RPMI8226 (cell line): Measurements from ENCODE around the gene ARHGAP15.

ENCODE experiments used
- DNase-seq: peaks from one replicate; pipeline ENCODE4 v3.0.0-alpha.2; 2015

Gene ARHGAP15

DNA sequence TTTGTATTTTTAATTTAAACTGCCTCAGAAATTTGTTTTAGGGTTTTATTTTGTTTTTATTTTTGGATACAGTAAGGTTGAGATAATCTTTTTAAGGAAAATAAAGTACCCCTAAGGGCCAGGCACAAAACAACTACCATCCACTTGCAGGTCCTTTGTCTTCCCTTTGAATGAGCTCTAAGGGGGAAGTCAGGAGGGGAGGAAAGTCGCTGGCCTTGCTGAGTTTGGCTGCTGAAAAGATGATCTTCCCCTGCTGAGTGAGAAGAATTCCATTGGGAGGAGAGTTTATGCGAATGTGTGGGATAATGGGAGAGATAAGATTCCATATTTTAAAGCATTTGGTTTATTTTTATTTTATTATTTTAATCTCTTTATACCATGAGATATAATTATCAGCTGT lies 100.7 kb downstream of the ARHGAP15 start:
- no peak for DNase-seq

DNA sequence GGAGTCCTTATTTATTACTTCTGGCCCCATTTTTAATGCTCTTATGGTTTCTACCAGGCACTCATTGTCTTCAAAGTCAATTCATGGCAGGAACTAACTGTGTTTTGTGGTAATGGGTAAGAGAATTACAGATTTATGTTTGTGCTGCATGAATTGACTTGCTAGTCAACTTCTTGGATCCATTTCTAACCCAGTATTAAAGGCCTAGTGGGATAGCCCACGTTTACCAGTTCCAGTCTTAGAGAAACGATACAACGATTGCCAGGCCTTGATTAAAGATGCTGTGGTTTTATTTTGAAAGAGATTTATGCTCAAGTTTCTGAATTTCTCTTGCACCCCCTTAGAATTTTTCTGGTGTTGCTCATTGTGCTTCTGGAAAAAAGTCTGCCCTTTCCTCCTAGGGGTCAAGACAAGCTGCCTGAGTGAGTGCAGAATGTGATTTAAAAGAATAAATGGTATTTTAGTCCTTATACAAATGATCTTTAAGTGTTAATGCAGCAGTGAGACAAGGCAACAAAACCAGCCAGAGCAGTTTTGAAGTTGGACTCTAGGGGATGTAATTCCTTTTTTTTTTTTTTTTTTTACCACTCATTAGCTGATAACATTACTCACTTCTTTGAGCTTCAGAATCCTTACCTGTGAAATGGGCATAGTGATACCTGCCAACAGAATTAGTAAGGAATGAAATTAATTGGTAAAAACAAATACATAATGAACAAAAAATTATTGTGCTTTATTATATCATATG lies 101.5 kb downstream of the ARHGAP15 start:
- DNase-seq = no peak

DNA sequence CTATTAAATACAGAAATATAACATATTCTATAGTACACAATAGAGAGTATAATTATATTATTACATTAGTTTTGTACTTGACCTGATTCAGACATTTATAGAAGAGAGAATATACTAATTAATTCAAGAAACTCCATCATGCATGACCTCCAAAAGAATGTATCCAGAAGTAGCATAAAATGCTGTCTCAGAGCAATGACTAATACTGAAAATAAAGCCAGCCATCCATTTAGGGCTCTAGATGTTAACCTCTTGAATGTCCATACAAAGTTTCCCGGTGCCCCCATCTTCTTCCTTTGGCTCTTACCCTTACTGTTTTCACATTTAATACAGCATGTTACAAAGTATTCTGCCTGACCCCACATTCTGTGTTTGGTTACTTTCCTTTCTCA lies 102.0 kb downstream of the ARHGAP15 start:
- no peak for DNase-seq

DNA sequence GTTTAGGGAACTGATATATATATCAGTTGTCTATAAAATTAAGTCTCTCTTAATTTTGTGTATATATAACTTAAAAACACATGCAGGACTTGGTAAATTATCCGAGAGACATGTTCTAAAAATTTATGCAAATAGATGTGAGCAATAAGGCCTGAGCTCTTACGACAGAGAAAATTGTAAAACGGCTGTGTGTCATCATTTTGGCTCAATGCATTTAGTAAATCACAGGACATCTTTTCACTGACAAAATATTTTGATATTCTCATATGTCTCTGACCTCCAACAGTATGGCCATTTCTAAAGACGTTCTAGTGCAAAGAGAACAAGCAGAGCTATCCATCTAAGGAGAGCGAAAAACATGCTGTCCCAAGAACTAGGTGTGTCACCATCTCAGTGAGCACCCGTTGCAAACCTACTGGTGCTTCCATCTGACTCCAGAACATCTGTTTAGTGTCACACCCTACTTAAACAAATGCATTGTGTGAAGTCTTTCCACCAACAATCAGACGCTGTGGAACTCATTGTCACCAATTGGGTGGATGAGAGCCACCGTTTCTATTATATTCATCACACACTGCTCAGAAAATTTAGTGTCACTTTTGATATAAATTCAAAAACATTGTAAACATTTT lies 108.0 kb downstream of the ARHGAP15 start:
- no peak for DNase-seq

DNA sequence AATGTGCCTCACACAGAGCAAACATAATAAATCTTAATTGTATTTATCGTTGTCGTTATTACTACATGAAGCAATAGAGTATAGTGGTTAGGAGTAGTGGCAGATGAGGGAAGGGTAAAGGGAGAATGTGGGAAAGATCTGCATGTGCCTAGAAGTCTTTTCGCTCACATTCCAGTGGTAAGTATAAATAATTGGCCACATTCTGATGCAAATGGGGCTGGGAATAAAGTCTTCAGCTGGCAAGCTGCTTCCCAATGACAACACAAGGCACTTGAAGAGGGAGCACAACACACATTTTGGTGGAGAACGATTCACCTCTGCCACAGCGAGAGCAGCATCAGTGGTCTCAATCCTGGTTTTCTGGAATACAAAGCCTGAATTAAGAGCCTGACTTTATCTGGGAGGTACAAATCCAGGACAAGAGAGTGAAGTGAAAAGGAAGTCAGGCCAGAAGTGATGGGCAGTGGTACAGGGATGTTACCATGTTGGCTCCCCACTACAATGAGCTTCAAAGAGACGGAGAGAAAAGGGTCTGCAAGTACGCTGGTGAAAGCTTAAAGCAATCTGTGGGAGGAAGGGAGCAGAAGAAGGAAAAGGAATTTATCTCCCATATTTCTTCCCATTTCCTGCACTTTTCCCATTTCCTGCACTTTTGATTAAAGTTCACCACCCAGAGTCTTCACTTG lies 112.3 kb downstream of the ARHGAP15 start:
- no peak for DNase-seq

DNA sequence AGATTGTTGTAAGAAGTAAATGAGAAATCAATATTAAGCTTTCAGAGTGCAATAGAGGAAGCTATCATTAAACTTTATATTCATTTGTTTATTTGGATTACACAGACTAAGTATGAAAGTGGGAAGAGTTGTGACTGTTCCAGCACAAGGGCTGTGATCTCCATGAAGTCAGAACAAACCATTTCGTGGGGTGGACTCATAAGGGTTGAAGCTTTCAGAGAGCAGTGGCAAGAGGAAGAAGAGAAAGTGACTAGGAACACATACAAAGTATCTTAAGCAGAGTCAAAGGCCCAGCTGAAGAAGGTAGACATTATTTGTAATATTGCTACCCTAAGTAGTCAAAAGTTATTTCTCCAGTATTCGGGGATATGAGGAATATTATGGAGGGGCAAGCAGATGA lies 117.0 kb downstream of the ARHGAP15 start:
- DNase-seq = no peak

DNA sequence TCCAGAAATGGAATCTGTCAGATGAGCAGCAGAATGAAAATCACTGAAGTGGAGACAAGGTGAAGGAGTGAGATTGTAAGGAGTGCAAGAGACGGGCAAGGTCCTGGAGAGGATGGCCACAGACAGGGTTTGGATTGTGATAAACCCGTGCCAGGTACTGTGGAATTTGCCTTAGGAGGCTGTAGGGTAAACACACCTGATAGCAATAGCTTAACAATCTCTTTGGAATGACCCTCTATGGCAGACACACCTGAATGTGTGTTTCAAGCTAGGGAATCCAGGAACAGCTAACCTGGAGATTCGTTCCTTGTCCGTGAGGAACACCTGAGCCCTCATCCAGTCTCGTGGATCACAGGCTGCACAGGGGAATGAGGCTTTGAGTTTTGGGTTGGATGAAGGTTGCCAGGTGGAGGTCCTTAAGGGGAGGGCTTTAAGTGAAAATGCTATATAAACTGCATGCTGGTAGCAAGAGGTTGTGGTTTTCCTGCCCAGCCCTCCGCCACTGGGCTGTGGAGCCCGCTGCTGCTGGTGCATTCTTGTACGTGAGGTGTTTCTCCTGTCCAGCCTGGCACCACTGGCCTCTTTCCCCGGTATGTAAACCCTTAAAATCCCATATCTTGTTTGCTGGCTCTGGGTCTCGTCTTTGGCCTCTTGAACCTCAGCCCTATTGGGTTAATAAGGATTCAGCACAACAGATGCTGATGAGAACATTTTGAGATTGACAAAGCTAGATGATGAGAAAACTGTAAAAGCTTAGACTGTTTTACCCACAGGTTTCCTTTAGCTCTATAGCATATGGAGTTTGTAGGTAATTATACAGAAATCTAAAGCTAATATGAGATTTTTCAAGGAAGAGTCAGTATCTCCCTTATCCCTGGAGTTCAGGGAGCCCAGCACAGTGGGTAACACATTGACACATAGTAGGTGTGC lies 117.9 kb downstream of the ARHGAP15 start:
- no peak for DNase-seq

DNA sequence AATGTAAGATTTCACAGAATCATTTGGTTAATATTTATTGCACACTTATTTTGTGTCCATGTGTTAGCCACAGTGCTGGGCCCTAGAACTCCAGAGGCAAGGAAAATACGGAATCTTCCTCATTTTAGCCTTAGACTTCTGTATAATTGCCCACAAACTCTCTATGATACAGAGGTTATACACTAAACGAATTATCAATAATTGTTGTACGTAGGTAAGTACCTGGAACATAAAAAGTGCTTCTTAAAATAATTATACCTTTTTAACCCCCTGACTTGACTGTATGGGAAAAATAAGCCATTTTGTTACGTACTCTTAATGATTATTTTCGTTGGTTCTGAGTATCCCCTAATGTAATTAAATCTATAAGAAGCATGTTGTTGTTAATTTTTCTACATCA lies 119.4 kb downstream of the ARHGAP15 start:
- no peak for DNase-seq

DNA sequence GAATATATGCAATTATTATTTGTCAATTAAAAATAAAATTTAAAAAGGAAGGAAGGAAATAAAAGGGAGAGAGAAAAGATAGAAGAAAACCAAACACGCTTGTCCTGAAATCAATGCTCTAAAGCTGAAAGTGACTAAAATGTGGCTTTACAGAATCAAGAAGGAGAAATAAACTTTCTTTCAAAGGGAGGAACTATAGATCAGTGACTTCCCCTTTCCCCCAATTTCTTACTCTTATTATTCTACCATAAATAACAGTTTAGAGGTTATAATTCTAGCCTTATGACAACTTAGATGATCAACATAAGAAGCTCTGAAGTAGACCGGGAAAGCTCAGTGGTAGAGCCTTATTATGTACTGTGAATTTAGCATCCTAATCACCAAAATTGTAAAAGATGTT lies 122.5 kb downstream of the ARHGAP15 start:
- DNase-seq = no peak

DNA sequence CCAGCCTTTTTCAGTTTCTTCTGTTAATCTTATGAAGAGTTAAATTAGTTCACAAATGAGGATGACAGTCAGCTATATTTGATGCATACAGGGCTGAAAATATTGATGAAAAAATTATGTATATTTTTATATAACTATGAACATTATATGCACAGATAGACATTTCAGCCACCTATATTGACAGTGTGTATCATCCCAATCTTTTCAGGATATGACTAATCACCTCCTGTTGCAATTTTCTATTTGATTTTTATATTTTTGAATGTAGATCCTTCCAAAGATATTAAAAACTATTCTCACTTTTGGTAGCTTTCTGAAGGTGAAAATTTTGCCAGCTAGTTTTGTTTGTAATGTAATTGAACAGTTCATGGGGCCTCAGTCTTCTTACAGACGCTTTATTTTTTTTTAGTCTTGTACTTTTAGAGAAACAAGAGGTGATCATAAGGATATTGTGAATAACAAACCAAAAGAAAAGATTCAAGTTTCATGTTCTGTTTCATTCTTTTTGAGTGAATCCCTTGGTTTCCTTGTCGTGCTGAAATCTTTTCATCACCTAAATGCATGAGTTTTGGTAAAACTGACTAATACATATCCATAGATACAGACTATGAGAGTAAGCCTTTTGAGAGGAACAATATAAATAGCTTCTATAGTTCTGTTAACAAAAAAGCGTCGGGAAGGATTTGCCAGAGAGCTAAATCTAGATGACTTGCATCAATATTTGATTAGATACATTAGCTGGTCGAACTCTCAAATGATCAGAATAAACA lies 123.1 kb downstream of the ARHGAP15 start:
- DNase-seq = no peak

DNA sequence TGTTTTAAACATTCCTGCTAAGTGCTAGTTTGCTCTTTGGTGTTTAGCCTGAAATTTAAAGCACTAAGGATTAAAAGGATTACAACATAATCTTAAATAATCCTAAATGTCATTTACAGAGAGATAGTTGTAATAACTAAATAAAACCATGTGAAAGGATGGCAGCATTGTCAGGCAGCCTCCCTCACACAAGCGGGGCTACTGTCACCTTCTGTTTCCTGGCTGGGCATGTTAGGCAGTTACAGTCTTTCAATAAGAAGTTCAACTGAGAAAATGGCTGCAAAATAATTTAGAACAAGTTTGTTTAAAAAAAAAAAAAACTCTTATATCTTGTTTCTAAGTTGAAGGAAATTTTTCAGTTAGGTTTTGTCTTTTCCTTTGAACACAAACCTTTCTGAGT lies 124.9 kb downstream of the ARHGAP15 start:
- DNase-seq = no peak

DNA sequence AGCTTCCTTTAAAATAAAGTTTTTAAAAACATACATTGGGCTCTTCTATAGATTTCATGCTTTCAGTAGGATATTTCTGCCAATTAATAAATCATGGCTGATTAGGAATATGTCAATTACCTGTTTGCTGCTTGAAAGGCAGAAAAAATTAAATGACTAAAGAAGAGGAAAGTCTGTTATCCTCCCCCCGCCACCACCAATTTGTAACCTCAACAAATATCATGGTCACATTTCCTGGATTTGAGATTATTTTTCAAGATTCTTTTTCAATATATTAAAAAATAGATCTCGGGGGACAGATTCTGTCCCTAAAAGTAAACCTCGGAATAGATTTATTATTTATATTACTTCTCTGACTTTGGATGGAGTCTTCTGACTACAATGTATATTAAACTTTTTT lies 125.9 kb downstream of the ARHGAP15 start:
- no peak for DNase-seq

DNA sequence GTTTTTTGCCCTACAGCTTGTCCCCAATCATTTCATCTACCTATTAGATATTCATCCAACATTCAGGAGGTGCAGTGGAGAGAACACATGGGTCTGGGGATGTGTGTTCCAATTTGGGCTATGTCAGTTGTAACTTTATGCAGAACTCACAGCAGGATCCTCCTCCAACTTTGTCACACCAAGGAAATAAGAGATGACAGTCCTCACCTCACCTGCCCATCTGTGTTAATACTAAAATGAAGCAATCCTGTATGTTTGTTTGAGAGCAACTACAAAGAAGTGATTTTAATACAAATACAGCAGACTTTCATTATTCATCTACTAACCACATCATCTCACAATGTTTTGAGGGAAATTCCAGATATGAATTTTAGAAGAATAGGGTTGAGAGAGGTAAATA lies 126.7 kb downstream of the ARHGAP15 start:
- no peak for DNase-seq

DNA sequence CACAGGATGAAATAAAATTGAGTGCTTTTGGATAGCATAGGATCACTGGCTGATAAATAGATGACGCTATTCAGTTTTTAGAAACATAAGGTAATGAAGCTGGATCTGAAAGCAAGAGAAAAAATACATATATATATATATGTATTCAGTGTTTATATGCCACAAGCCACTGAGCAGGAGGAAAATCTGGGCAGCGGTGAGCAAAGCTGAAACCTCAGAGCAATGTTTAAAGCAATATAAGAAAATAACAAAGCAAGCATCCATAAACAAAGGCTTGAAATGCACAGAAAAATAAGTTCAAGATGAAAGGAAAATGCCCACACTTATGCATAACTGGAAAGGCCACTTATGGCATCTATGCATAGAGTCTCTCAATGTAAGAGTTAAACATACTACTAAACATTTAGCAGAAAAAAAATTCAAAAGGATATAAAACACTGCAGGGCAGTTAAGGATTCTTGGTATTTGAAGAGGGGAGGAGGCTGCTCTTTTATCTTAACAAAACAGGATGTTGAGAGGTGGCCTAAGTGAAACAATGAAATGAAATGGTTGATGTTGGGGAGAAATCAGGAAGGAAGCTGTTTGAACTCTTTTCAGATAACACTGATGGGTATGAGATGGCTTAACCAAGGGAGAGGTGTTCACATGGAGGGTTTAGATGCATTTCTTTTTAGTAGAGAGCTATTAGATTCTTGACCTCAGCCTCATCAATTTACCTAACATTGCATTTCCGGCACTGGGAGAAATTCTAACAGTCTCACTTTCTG lies 129.1 kb downstream of the ARHGAP15 start:
- no peak for DNase-seq

DNA sequence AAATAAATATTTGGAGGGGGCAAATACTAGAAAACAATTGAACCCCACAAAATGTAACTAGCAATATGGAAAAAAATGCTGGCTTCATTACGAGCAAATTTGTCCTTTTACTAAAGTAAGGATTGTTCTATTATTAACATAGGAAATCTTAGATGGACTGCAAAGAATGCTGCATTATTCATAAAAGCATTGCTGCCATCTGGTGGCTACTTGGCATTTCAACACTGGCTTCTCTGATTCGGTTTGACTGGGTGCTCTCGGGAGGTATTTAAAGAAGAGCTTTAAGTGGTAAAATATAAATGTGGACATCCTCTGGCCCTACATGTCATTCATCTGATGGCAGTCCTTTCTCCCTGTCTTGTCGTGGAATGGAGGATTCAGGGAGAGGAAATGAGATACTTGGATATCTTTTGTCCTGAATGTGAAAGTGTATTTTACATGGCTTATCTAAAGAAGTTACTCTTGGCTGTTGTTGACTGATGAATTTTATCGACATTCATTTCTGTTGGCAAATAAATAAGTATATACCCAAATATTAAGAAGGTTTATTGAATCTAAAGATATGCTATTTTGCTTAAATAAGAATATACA lies 130.2 kb downstream of the ARHGAP15 start:
- peak; percentile 68 for DNase-seq

DNA sequence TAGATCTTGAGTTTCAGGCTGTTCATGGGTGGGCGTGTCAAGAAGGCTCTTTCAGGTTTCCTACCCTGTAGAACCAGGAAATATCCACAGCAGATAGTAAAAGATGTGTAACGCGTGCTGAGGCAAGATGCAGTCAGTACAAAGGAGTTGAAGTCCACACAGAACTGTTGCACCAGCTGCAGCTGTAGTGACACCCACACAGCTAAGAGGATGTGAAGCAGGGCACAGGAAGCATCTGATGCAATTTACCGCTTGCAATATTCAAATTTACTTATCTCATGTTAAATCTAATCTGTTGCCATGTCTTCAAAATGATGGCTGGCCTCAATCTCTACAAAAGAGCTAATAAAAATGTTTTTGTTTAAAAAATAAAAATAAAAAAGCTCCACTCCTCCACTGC lies 132.8 kb downstream of the ARHGAP15 start:
- DNase-seq = no peak

DNA sequence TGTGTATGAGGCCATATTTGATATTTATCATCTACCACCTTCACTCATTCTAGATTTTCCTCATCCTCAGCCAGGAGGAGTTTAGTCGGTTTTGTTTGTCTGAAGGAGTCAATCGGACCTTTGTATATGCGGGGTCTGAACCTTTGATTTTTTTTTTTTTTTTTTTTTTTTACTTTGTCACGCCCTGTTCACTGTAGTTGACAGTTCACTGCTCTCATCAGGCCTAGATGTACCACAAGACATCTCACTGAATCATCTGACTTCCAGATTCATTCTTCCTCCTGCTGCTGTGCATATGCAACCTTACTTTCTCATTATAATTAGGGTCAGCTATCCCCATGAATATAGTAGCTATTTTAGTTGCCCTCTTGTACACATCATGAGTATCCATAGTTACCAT lies 133.2 kb downstream of the ARHGAP15 start:
- DNase-seq = no peak

DNA sequence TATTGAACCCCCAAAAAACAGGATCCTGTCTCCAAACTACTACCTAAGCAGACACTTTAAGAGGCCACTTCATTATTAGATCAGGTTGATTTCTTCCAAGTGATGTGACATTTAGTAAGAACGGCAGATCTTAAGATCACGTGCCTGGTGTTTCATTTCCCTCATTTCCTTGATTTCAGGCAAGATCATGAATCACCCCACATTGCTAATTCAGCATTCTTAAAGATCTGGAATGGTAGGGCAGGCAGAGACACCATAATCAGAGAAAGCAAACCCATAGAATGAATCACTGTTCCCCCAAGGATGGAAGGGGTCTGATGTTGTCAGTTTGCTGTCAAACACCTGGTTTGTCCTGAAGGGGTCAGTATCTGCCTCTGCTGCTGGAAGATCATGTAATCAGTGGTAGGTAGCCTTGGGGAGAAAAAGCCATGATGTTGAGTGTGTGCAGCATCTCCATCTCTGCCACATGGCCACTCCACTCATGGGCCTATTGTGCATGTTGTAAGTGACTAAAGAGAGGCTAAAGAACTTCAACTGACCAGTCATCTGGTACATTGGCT lies 133.9 kb downstream of the ARHGAP15 start:
- DNase-seq = no peak

DNA sequence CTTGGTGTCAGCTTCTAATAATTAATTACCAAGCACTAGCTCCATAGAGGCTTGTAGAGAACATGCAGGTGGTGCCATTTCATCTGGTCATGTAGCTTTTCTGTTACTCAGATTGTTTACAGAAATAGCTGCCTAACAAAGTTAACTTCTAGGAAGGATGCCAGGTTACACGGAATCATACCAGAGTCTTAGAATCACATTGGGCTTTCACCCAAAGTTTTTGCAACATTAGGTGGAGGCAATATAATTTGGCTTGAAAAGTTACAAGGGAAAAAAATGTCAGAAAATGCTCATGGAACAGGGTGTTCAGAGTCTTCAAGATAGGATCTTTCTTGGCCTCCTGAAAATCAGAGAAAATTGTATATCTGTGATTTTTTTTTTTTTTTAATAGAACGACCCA lies 135.6 kb downstream of the ARHGAP15 start:
- DNase-seq = no peak

DNA sequence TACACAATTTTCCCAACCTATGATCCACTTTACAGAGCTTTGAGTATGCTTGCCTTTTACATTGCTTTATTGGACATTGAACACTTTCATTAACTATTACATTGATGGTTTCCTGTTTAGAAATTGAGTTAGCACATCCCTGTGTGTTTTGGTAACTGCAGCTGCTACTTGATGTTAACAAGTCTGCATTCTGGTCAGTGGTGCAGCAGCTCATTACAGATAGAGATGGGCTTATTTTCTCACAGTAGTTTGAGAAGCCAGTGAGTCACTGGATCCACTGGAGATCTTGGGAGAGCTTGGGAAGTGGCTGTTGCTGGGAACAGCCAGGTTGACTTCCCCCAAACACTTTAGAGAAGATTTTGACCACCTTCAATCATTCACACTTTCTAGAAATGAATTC lies 150.5 kb downstream of the ARHGAP15 start:
- DNase-seq = no peak
